Panc1 (cell line): ENCODE data around the gene PTK6. TPM values are rescaled to one million over a fixed set of nuclear protein-coding genes. Genes with fewer than 3 reads are reported as not detected.

Experiments used
- ATAC-seq: fragments of 200-7000 bp; cut with Tn5 transposase; 2 replicates; pipeline ENCODE4 v1.9.1; 2020; ENCODE audit warnings: mild to moderate bottlenecking, moderate library complexity
- BruUV-seq: library from RNA; stranded (reverse); fragments of 400-500 nt; replicated peaks from 2 replicates; lab custom pipeline; 2021; lab: Mats Ljungman, UMichigan
- CTCF ChIA-PET: fragments of 300-600 bp; sonication (Branson Sonifier 250); formaldehyde crosslinking; loops from one replicate; lab custom pipeline; 2022; ENCODE audit warnings: antibody characterized with exemption; lab: Charles Lee
- POLR2A ChIA-PET: fragments of 300-600 bp; sonication (Branson Sonifier 250); formaldehyde crosslinking; loops from one replicate; lab custom pipeline; 2022; ENCODE audit warnings: antibody characterized with exemption; lab: Charles Lee
- DNase-seq: peaks from one replicate; pipeline ENCODE4 v3.0.0-alpha.2; 2010; ENCODE audit warnings: low read depth, low spot score
- H3K27ac ChIP-seq: 2 replicates; pipeline ENCODE4 v1.5.1; 2011; ENCODE audit warnings: mild to moderate bottlenecking, low read length, inconsistent platforms
- H3K27me3 ChIP-seq: fragments of 200-500 bp; sonication (Bioruptor generic); 2 replicates; pipeline ENCODE4 v1.6.0; 2014; ENCODE audit warnings: low read length, inconsistent platforms; ENCODE audit not compliant: control insufficient read depth, insufficient read depth
- H3K36me3 ChIP-seq: fragments of 200-500 bp; sonication (Bioruptor generic); 2 replicates; pipeline ENCODE4 v1.5.1; 2014; ENCODE audit warnings: inconsistent platforms, mild to moderate bottlenecking, low read length, moderate library complexity; ENCODE audit not compliant: control insufficient read depth, insufficient read depth
- H3K4me1 ChIP-seq: 2 replicates; pipeline ENCODE4 v1.5.1; 2011; ENCODE audit warnings: inconsistent platforms, mild to moderate bottlenecking, low read length, moderate library complexity; ENCODE audit not compliant: control insufficient read depth, insufficient read depth
- H3K4me3 ChIP-seq, 2 experiments: 2 replicates each; pipeline ENCODE4 v1.5.1; 2011 to 2012; ENCODE audit warnings: low read depth in 2 of 2, low read length in 2 of 2, mild to moderate bottlenecking in 2 of 2, inconsistent platforms in 1 of 2, moderate library complexity in 1 of 2
- H3K9me3 ChIP-seq: fragments of 200-500 bp; sonication (Bioruptor generic); 2 replicates; pipeline ENCODE4 v1.5.1; 2014; ENCODE audit warnings: low read depth, mild to moderate bottlenecking, inconsistent platforms, low read length, moderate library complexity; ENCODE audit not compliant: control insufficient read depth, insufficient read depth
- CTCF ChIP-seq: fragments of 450-650 bp; IDR thresholded peaks from 2 replicates; pipeline ENCODE4 v1.5.1; 2017; ENCODE audit warnings: mild to moderate bottlenecking
- POLR2AphosphoS5 ChIP-seq: IDR thresholded peaks from 2 replicates; pipeline ENCODE4 v1.6.1; 2012; ENCODE audit warnings: mild to moderate bottlenecking, low read depth, low read length, moderate library complexity
- SIN3A ChIP-seq: IDR thresholded peaks from 2 replicates; pipeline ENCODE4 v1.6.1; 2012; ENCODE audit warnings: low read depth, mild to moderate bottlenecking, low read length, moderate library complexity, borderline replicate concordance; ENCODE audit not compliant: insufficient read depth
- TCF7L2 ChIP-seq: IDR thresholded peaks from 2 replicates; pipeline ENCODE4 v1.6.1; 2011; ENCODE audit warnings: mild to moderate bottlenecking, low read depth, low read length, inconsistent platforms
- in situ Hi-C: cut with HindIII; loops from 2 replicates; pipeline ENCODE4 v1.10.0; 2016; ENCODE audit warnings: low sequenced_read_pairs, low pct_unique_long_range_greater_than_20kb
- intact Hi-C: fragments of 100-400 bp; cut with micrococcal nuclease; formaldehyde crosslinking; loops from one replicate; pipeline ENCODE4 v1.10.0; 2022; ENCODE audit not compliant: unreplicated experiment
- total RNA-seq: library from RNA; stranded (reverse); gene quantifications from one replicate; pipeline ENCODE4 v1.2.1, GENCODE V29; 2021; ENCODE audit not compliant: unreplicated experiment
- TF ChIP-seq, protein P1 (sequence below), 2 experiments: IDR thresholded peaks; 2 replicates each; pipeline ENCODE4 v1.6.1; 2011 to 2012; ENCODE audit warnings: low read depth in 2 of 2, control low read depth in 1 of 2, low read length in 1 of 2, mild to moderate bottlenecking in 1 of 2, moderate library complexity in 1 of 2; ENCODE audit not compliant: insufficient read depth in 1 of 2

The PTK6 gene
- total RNA-seq, 1 experiment from 2014 or later, result 6.5 TPM

GRCh38 chr20:63534427-63534830, 2.7 kb downstream of the PTK6 start:
- POLR2A ChIA-PET, result no interaction called here
- H3K4me3 ChIP-seq, result no peak overlapping the region
- ATAC-seq (no peak), DNase-seq (no peak)
- no peaks in the 10 kb centered on the region for H3K9me3 ChIP-seq
- CTCF ChIA-PET, result no interaction called here
- peaks cover 17% of the 10 kb centered on the region for H3K4me1 ChIP-seq
- no peaks in the 10 kb centered on the region for H3K27me3 ChIP-seq
- TF ChIP-seq, protein P1, sequence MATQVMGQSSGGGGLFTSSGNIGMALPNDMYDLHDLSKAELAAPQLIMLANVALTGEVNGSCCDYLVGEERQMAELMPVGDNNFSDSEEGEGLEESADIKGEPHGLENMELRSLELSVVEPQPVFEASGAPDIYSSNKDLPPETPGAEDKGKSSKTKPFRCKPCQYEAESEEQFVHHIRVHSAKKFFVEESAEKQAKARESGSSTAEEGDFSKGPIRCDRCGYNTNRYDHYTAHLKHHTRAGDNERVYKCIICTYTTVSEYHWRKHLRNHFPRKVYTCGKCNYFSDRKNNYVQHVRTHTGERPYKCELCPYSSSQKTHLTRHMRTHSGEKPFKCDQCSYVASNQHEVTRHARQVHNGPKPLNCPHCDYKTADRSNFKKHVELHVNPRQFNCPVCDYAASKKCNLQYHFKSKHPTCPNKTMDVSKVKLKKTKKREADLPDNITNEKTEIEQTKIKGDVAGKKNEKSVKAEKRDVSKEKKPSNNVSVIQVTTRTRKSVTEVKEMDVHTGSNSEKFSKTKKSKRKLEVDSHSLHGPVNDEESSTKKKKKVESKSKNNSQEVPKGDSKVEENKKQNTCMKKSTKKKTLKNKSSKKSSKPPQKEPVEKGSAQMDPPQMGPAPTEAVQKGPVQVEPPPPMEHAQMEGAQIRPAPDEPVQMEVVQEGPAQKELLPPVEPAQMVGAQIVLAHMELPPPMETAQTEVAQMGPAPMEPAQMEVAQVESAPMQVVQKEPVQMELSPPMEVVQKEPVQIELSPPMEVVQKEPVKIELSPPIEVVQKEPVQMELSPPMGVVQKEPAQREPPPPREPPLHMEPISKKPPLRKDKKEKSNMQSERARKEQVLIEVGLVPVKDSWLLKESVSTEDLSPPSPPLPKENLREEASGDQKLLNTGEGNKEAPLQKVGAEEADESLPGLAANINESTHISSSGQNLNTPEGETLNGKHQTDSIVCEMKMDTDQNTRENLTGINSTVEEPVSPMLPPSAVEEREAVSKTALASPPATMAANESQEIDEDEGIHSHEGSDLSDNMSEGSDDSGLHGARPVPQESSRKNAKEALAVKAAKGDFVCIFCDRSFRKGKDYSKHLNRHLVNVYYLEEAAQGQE (IDR thresholded peaks at IDR 0.05; ENCODE audit: insufficient read depth in 1 of 2, low read depth in 2 of 2, low read length in 1 of 2), result no peak
- TF ChIP-seq TCF7L2 (no peak), SIN3A (no peak), CTCF (no peak), POLR2AphosphoS5 (no peak)
- no peak overlapping the region for H3K27ac ChIP-seq
- BruUV-seq, result no TSS peak
- intact Hi-C loops, result no loop called here
- H3K36me3 ChIP-seq, result no peaks in the 10 kb centered on the region
- in situ Hi-C loops, result loop anchor here (10.0 kb wide), 1 partner anchor 60 kb away; no protein-coding TSS in a partner anchor

DNA sequence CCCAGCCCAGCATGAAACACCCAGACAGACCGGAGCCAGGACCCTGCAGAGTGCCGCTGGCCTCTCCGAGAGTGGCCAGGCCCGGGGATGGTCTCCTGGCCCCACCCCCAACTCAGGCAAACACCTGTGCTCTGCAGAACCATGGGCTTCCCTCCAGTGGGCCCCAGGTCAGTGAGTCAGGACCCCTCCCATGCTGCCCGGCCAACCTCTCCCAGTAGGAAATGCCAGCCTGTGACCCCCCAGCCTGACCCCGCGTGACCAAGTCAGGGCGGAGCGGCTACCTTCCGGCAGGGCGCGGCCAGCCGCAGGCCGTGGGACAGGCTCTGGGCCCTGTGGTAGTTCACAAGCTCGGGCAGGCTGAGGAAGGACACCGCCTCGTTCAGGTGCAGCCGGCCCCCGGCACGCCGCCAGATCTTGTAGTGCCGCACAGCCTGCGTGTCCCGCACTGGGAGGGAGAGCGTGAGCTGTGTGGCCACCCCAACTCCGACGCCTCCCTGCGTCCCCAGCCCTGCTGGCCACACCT, 3.2 kb downstream of the PTK6 start:
- intact Hi-C loops (no loop called here), in situ Hi-C loops (loop anchor here (10.0 kb wide), 1 partner anchor 61 kb away; no protein-coding TSS in a partner anchor)
- no peak overlapping the region for H3K27ac ChIP-seq
- TF ChIP-seq CTCF (no peak), POLR2AphosphoS5 (no peak; the same call in 1 of the 2 replicates), SIN3A (no peak), TCF7L2 (no peak)
- TF ChIP-seq, protein P1 (IDR thresholded peaks at IDR 0.05; ENCODE audit: insufficient read depth in 1 of 2, low read depth in 2 of 2, low read length in 1 of 2), result no peak
- H3K4me3 ChIP-seq, result no peak overlapping the region
- peaks cover 17% of the 10 kb centered on the region for H3K4me1 ChIP-seq
- DNase-seq (no peak), ATAC-seq (no peak)
- CTCF ChIA-PET, result no interaction called here
- H3K9me3 ChIP-seq, result no peaks in the 10 kb centered on the region
- POLR2A ChIA-PET, result no interaction called here
- H3K27me3 ChIP-seq, result no peaks in the 10 kb centered on the region
- H3K36me3 ChIP-seq, result no peaks in the 10 kb centered on the region
- BruUV-seq, result no TSS peak
